HG02571 (cell line): ENCODE data around the gene IFNGR2.
"Not testable (repeated sequence)": the region's sequence is repeated elsewhere in the genome, so short reads cannot be mapped to it uniquely, and the experiment has no call there.

ENCODE experiments used
- ATAC-seq: cut with Tn5 transposase; IDR thresholded peaks from one replicate; pipeline ENCODE4 v1.9.1; 2021; ENCODE audit warnings: mild to moderate bottlenecking, moderate library complexity; ENCODE audit not compliant: unreplicated experiment

The IFNGR2 gene

DNA sequence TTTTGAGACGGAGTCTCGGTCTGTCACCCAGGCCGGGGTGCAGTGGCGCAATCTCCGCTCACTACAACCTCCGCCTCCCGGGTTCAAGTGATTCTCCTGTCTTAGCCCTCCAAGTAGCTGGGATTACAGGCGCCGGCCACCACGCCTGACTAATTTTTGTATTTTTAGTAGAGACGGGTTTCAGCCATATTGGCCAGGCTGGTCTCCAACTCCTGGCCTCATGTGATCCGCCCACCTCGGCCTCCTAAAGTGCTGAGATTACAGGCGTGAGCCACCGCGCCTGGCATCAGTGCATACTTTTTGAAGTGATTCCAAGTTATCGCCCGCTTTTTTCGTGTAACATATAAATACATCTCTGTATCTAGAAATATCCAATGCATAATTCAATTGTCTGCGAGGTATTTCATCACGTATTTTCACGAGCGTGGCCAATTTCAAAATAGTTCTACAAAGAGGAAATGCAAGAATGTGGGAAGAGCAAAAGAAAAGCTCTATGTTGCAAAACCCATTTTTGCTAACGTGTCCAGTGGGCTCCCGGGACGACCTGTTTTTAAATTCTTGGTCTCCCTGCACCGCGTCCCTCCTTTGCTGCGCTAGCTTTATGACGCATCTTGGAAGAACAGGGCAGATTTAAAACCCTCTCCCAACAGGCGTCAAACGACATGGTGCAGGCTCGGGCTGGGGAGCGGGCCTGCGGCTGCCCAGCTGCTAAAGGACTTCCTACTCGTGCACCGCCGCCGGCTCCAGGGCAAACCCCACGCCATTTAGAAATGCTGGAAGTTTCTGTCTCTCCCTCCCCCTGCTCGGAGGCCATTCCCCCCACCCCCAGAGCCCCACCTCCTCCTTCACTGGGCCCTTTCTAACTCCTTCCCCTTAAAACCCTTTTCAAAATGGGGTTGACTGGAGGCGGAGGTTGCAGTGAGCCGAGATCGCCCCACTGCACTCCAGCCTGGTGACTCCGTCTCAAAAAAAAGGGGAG, 923 bp upstream of the IFNGR2 start:
- ATAC-seq: no peak

DNA sequence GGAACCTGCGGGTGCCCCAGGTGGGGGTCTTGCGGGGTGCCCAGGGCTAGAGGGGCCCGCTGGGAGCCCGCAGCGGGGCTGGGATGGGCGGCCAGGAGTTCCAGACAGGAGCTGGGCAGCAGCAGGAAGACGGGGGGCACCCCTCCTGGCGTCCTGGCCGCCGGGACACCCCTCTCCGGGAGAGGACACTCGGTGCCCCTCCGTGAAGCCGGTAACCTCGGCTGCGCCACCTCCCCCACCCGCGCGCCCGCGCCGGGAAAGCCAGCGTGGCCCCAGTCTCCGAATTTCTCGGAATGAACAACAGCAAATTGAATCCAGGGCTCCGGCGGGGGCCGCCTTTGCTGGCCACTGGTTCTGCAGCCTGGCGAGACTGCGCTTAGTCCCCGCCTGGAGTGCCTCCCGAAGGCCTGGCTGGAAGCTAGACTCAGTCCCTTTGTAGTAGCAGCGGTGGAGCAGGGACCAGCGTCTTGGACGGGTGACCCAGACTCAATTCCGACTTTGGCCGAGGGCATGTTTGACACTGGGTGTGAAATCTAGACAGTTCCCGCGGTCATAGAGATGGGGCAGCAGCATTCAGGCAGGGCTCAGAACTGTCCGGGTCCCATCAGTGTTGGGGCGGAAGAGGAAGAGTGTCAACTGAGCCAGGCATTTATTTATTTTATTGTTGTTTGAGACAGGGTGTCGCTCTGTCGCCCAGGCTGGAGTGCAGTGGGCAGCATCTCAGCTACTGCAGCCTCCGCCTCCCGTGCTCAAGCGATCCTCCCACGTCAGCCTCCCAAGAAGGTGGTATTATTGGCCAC, 773 bp downstream of the IFNGR2 start:
- ATAC-seq: no peak

DNA sequence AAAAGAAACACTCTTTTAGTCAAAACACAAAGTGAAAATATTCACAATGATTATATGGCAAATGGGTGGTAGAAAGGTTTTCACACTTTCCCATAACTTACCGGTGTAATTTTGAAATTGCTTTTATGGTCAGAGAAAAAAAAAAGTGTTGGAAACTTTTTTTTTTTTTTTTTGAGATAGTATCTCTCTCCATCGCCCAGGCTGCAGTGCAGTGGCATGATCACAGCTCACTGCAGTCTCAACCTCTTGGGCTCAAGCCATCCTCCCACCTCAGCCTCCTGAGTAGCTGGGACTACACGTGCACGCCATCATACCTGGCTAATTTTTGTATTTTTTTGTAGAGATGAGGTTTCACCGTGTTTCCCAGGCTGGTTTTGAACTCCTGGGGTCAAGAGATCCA, 3.3 kb downstream of the IFNGR2 start:
- ATAC-seq: no peak

DNA sequence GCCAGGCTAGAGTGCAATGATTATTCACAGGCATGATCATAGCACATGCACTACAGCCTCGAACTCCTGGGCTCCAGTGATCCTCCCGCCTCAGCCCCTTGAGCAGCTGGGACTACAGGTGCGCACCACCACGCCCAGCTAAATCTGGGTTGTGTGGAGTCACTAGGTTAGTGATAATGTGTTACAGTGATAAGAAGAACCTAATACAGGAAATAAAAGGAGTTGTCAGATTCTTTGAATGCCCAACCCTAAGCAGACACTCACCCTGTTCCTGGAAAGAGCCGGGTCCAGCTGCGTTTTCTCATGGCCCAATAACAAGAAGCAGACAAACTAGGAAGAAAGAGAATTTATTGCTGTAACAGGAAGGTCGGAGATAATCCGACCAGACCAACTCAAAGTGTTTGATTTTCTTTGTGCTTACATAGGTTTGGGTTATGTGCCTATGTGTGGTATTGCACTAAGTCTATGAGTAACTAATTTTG, 8.8 kb downstream of the IFNGR2 start:
- ATAC-seq: no peak

DNA sequence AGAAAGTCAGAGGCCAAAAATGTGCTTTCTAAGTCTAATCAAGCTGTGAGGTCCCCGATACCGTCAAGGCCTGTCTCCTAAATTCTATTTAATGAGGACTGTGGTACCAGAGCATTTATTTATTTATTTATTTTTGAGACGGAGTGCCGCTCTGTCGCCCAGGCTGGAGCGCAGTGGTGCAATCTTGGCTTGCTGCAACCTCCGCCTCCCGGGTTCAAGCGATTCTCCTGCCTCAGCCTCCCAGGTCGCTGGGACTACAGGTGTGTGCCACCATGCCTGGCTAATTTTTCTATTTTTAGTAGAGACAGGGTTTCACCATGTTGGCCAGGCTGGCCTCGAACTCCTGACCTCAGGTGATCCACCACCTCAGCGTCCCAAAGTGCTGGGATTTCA, 9.2 kb downstream of the IFNGR2 start:
- ATAC-seq: not testable (repeated sequence)

DNA sequence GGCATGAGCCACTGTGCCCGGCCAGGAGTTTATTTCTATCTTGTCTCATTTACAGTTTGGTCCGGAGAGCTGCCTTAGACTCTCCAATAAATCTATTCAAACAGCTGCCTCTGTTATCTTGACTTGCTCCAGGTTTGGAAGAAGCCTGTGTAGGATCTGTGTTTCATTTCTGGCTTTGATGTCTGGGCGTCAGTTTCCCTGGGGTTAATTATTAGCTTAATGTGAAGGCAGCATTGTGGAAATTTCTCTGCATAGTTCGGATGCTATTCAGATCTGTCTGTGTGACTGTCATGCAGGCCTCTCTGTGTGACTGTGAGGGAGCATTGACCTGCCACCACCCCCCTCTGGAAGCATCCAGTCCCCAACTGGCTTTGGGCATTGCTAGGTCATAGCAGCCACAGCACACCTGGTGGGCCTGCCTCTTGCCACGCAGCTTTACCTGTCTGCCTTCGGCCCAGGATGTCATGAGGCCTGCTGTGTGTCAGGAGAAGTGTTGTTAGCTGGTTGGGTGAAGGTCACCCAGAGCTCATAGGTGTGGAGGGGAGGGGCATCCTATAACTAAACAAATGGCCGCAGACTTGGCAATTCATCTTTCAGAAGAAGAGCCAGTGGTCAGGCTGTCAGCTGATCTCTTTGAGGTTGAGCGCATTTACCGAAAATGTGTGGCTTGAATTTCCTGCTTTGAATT, 9.8 kb downstream of the IFNGR2 start:
- no peak for ATAC-seq

DNA sequence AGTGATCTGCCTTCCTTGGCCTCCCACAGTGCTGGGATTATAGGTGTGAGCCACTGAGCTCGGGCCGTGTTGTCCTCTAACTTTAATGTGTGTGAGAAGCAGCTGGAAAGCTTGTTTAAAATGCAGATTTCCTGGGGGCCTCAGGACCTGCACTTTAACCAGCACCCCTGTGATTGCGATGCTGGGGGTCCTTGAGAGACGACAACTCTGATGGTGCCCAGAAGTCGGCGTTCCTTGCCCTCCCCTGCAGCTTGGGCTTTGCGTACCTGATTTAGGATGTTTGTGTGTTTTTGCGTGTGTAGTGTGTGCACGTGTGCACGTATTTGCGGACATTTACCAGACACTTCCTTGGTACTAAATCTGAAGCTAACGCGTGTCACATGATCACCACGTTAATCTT, 10.9 kb downstream of the IFNGR2 start:
- ATAC-seq: no peak

DNA sequence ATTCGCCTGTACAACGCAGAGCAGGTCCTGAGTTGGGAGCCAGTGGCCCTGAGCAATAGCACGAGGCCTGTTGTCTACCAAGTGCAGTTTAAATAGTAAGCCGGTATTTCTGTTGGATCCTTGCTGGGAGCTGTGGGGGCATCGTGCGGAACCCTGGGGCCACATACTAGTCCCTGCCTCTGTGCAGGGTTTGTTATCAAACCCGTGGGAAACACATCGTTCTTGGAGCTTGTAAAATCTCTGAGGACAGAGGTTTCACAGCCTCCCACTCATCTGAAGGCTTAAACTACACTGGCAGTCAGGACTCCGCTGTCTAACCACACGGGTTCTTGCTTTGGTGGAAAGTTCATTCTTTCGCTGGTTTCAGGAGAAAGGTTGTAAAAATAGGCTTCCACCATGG, 11.7 kb downstream of the IFNGR2 start:
- no peak for ATAC-seq

DNA sequence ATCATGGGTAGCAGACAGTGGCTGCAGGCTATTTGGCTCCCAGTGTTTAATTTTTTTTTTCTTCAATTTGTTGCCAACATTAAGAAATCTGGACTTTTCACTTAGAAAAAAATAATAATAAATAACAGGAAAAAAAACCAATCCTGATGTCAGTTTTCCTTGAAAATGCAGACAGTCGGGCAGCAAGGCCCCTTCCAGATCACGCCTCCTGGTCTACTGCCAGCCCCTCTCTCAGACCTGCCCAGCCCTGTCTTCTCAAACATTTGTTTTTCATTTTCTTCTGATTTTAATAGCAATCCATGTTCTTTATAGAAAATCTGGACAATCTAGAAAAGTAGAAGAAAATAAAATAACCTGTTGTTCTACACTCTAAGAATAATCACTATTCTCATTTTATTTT, 15.5 kb downstream of the IFNGR2 start:
- no peak for ATAC-seq

DNA sequence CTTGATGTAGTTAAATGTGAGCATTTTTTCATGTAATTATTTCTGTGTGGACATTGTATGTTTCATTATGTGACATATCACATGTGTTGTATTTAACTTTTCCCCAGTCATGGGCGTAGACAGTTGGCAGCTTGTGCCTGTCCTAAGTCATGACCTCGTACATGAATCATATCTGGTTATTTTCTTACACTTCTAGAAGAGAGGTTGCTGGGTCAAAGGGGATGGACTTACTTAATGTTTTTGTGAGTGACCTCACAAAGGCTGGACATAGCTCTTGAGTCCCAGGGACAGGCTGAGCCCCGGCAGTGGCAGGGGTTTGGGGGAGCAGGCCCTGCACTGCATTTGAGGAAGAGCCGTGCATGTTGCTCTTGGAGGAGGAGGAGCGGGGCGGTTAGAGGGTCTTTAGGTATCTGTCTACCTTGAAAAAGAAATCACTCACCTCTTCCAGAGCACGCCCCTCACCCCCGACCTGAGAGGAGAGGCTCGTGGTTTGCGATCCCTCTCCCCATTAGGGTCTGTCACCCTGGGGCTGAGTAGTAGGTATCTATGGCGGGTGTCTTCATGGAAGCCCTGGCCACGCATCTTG, 16.4 kb downstream of the IFNGR2 start:
- ATAC-seq: no peak

DNA sequence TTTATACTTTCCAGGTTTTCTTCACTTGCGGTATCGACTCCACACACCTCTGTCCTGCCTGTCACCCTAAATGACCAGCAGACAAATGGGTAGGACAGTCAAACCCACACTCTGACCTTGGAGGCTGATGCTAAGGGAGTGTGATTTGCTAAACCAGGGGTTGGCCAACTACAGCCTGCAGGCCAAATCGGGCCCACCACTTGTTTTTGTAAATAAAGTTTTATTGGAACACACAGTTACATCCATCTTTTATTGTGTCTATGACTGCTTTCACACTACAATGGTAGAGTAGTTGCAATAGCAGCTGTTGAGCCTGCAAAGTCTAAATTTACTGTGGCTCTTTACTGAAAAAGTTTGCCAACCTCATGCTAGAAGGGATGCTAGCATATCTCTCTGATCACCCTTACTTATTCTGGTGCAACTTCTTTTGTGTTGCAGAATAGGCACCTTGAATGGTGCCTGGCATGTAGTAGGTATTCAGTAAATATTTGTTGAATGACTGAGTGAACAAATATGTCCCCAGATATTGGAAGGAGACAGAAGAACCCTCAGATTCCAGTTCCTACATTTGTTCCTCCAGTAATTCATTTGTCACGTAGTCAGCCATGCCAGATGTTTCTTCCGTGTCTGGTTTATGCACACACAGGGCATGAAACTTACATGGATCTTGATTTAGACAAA, 18.6 kb downstream of the IFNGR2 start:
- ATAC-seq: no peak

DNA sequence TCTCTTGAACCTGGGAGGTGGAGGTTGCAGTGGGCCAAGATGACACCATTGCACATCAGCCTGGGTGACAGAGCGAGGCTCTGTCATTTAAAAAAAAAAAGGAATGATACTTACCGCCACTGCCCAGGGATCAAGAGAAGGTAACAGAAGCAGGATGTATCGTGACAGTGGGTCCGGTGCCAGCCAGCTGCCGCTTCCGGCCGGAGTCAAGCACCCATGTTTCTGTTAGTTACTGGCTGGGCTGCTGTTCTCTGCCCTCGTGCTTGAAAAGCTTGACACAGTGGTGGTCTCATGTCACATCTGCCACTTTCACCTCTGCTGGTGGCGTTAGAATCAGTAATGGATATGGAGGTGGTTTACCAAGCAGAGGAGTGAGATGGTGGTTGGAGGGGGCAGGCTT, 21.0 kb downstream of the IFNGR2 start:
- ATAC-seq: no peak

DNA sequence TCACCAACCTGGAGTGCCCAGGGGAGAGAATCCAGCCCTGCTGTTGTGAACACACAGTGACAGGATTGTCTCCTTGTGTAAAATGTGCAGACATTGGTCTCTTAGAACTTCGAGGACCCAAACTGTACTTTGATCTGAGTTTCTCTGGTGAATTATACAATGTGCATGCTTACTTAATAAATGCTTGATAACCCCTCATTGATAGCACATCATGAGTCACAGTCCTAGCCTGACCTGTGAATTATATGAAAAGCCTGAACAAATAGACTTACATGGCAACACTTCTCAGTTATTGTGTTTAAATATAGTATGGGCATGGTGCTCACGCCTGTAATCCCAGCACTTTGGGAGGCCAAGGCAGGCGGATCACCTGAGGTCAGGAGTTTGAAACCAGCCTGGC, 22.6 kb downstream of the IFNGR2 start:
- no peak for ATAC-seq

DNA sequence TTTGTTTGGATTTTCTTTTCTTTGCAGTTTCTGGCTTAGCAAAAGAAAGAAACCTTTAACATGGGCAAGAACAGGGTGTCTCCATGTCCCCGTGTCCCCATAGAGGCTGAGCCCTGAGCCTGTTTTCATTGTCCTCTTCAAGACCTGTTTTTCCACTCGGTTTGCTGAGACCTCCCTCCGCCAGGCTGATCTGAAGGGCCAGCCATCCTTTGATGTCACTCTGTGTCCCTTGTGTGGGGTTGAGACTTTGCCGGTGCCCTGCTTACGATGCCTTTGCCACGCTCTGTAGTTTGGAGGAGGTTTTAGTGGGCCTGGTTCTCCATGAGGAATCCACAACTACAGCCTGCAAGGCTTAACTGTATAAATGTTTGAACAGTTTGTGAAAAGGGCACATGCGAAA, 23.8 kb downstream of the IFNGR2 start:
- ATAC-seq: no peak

DNA sequence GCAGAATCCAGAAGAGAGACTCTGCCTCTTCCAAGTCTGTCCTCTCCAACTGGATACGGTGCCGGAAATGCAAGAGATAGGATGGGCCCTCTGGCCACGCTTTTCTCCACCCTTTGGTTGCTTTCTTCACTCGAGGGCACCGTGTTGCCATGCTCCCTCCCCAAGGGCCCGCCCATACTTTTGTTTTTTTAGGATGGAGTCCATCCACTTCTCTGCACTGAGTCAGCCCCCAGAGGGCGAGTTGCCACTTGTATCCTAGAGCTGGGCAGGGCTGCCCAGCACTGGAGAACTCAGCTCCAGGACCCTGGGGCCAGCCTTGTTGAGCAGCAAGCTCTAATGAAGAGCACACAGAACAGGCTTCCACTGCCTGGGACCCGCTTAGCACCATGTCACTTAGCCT, 25.5 kb downstream of the IFNGR2 start:
- ATAC-seq: no peak

DNA sequence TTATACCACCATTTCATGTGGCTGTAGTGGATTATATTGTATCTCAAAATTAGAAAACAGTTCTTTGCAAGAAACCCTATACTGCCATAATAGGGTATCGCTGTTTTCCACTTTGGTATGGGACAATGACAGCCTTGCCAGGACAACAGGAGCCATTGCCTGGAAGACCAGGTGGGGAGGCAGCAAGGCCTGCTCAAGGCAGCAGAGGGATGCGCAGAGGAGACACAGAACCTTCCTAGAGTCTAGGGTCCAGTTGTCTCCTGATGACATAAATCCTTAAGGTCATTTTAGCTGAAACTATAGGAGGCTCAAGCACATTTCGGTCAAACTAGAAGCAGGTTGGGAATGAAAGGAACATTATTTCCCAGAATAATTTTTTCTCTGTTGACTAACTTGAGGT, 27.6 kb downstream of the IFNGR2 start:
- no peak for ATAC-seq

DNA sequence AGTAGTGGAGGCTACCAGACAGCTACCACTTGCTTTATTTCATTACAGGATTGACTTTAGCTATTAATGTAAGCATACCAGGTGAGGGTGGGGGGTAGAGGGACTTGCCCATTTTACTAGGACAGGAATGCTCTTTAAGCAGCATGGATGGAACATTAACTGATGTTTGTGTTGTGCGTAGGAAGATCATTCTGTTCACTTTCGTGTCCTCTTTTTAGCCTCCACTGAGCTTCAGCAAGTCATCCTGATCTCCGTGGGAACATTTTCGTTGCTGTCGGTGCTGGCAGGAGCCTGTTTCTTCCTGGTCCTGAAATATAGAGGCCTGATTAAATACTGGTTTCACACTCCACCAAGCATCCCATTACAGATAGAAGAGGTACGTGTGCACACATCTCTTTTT, 29.3 kb downstream of the IFNGR2 start:
- ATAC-seq: no peak

DNA sequence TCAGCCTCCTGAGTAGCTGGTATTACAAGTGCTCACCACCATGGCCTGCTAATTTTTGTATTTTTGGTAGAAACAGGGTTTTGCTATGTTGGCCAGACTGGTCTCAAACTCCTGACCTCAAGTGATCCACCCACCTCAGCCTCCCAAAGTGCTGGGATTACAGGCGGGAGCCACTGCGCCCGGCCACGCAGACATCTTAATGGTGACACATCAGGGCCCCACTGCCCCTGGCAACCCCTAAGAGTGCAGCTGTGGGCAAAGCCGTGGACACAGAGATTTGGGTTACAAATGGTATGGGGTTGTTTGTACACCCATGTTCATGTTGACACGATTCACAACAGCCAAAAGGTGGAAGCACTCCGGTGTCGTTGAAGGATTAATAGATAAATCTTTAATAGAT, 29.8 kb downstream of the IFNGR2 start:
- ATAC-seq: no peak

DNA sequence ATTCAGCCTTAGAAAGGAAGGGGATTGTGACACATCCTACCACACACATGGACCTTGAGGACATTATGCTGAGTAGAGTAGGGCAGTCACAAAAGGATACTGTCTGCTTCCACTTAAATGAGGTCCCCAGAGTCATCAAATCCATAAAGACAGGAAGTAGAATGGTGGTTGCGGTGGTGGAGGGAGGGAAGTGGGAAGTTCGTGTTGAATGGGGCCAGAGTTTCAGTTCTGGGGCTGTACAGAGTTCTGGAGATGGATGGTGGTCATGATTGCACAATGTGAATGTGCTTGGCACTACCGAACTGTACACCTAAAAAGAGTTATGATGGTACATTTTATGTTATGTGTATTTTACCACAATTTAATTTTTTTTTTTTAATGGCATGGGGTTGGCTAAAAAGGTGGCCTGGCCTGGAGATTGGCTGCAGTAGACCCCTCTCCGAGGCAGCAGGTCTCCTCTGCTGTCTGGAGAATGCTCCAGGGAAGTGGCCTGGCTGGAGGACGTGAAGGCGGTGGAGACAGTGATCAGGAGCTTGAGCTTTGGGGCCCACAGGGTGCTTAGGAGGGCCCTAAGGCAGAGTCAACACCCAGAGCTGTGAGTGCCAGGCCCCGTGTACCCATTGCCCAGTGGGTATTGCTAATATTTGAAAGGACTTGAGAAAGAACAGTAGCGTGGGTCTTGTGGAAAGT, 30.4 kb downstream of the IFNGR2 start:
- no peak for ATAC-seq
